Panc1 (cell line): Measurements from ENCODE around the gene CDK14. TPM values are rescaled to one million over a fixed set of nuclear protein-coding genes. Genes with fewer than 3 reads are reported as not detected.

Experiments used
- ATAC-seq: fragments of 200-7000 bp; cut with Tn5 transposase; 2 replicates; pipeline ENCODE4 v1.9.1; 2020; ENCODE audit warnings: mild to moderate bottlenecking, moderate library complexity
- BruUV-seq: library from RNA; stranded (reverse); fragments of 400-500 nt; replicated peaks from 2 replicates; lab custom pipeline; 2021; lab: Mats Ljungman, UMichigan
- CTCF ChIA-PET: fragments of 300-600 bp; sonication (Branson Sonifier 250); formaldehyde crosslinking; loops from one replicate; lab custom pipeline; 2022; ENCODE audit warnings: antibody characterized with exemption; lab: Charles Lee
- POLR2A ChIA-PET: fragments of 300-600 bp; sonication (Branson Sonifier 250); formaldehyde crosslinking; loops from one replicate; lab custom pipeline; 2022; ENCODE audit warnings: antibody characterized with exemption; lab: Charles Lee
- DNase-seq: peaks from one replicate; pipeline ENCODE4 v3.0.0-alpha.2; 2010; ENCODE audit warnings: low read depth, low spot score
- H3K27ac ChIP-seq: 2 replicates; pipeline ENCODE4 v1.5.1; 2011; ENCODE audit warnings: mild to moderate bottlenecking, low read length, inconsistent platforms
- H3K27me3 ChIP-seq: fragments of 200-500 bp; sonication (Bioruptor generic); 2 replicates; pipeline ENCODE4 v1.6.0; 2014; ENCODE audit warnings: low read length, inconsistent platforms; ENCODE audit not compliant: control insufficient read depth, insufficient read depth
- H3K36me3 ChIP-seq: fragments of 200-500 bp; sonication (Bioruptor generic); 2 replicates; pipeline ENCODE4 v1.5.1; 2014; ENCODE audit warnings: inconsistent platforms, mild to moderate bottlenecking, low read length, moderate library complexity; ENCODE audit not compliant: control insufficient read depth, insufficient read depth
- H3K4me1 ChIP-seq: 2 replicates; pipeline ENCODE4 v1.5.1; 2011; ENCODE audit warnings: inconsistent platforms, mild to moderate bottlenecking, low read length, moderate library complexity; ENCODE audit not compliant: control insufficient read depth, insufficient read depth
- H3K4me3 ChIP-seq, 2 experiments: 2 replicates each; pipeline ENCODE4 v1.5.1; 2011 to 2012; ENCODE audit warnings: low read depth in 2 of 2, low read length in 2 of 2, mild to moderate bottlenecking in 2 of 2, inconsistent platforms in 1 of 2, moderate library complexity in 1 of 2
- H3K9me3 ChIP-seq: fragments of 200-500 bp; sonication (Bioruptor generic); 2 replicates; pipeline ENCODE4 v1.5.1; 2014; ENCODE audit warnings: low read depth, mild to moderate bottlenecking, inconsistent platforms, low read length, moderate library complexity; ENCODE audit not compliant: control insufficient read depth, insufficient read depth
- POLR2AphosphoS5 ChIP-seq: IDR thresholded peaks from 2 replicates; pipeline ENCODE4 v1.6.1; 2012; ENCODE audit warnings: mild to moderate bottlenecking, low read depth, low read length, moderate library complexity
- SIN3A ChIP-seq: IDR thresholded peaks from 2 replicates; pipeline ENCODE4 v1.6.1; 2012; ENCODE audit warnings: low read depth, mild to moderate bottlenecking, low read length, moderate library complexity, borderline replicate concordance; ENCODE audit not compliant: insufficient read depth
- TCF7L2 ChIP-seq: IDR thresholded peaks from 2 replicates; pipeline ENCODE4 v1.6.1; 2011; ENCODE audit warnings: mild to moderate bottlenecking, low read depth, low read length, inconsistent platforms
- in situ Hi-C: cut with HindIII; loops from 2 replicates; pipeline ENCODE4 v1.10.0; 2016; ENCODE audit warnings: low sequenced_read_pairs, low pct_unique_long_range_greater_than_20kb
- intact Hi-C: fragments of 100-400 bp; cut with micrococcal nuclease; formaldehyde crosslinking; loops from one replicate; pipeline ENCODE4 v1.10.0; 2022; ENCODE audit not compliant: unreplicated experiment
- total RNA-seq: library from RNA; stranded (reverse); gene quantifications from one replicate; pipeline ENCODE4 v1.2.1, GENCODE V29; 2021; ENCODE audit not compliant: unreplicated experiment
- TF ChIP-seq, protein P1 (sequence below), 2 experiments: IDR thresholded peaks; 2 replicates each; pipeline ENCODE4 v1.6.1; 2011 to 2012; ENCODE audit warnings: low read depth in 2 of 2, control low read depth in 1 of 2, low read length in 1 of 2, mild to moderate bottlenecking in 1 of 2, moderate library complexity in 1 of 2; ENCODE audit not compliant: insufficient read depth in 1 of 2
- TF ChIP-seq, protein P2 (sequence below): fragments of 450-650 bp; IDR thresholded peaks from 2 replicates; pipeline ENCODE4 v1.5.1; 2017; ENCODE audit warnings: mild to moderate bottlenecking

CDK14 gene
- total RNA-seq, 1 experiment from 2014 or later: 3.0 TPM

DNA sequence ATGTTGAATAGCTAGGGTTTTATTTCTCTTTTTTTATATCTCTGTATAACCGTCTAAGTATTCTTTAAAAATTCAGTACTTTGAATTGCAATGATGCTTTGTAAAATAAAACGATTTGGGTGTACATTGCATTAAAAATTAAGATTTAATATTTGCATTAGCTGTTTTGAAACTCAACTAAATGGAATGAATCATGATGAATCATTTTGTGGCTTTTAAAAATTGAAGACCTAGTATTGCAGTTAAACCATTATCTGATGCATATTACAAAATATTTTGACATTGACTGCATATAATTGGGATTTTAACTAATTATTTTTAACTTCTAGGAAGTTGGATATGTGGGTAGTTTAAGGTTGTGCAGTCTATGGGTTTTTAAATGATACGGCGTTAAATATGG lies 314.0 kb downstream of the CDK14 start:
- H3K36me3 ChIP-seq: no peaks in the 10 kb centered on the region
- TF ChIP-seq, protein P1, sequence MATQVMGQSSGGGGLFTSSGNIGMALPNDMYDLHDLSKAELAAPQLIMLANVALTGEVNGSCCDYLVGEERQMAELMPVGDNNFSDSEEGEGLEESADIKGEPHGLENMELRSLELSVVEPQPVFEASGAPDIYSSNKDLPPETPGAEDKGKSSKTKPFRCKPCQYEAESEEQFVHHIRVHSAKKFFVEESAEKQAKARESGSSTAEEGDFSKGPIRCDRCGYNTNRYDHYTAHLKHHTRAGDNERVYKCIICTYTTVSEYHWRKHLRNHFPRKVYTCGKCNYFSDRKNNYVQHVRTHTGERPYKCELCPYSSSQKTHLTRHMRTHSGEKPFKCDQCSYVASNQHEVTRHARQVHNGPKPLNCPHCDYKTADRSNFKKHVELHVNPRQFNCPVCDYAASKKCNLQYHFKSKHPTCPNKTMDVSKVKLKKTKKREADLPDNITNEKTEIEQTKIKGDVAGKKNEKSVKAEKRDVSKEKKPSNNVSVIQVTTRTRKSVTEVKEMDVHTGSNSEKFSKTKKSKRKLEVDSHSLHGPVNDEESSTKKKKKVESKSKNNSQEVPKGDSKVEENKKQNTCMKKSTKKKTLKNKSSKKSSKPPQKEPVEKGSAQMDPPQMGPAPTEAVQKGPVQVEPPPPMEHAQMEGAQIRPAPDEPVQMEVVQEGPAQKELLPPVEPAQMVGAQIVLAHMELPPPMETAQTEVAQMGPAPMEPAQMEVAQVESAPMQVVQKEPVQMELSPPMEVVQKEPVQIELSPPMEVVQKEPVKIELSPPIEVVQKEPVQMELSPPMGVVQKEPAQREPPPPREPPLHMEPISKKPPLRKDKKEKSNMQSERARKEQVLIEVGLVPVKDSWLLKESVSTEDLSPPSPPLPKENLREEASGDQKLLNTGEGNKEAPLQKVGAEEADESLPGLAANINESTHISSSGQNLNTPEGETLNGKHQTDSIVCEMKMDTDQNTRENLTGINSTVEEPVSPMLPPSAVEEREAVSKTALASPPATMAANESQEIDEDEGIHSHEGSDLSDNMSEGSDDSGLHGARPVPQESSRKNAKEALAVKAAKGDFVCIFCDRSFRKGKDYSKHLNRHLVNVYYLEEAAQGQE (IDR thresholded peaks at IDR 0.05; ENCODE audit: insufficient read depth in 1 of 2, low read depth in 2 of 2, low read length in 1 of 2): no peak
- TF ChIP-seq SIN3A (no peak), POLR2AphosphoS5 (no peak), TCF7L2 (no peak)
- TF ChIP-seq, protein P2, sequence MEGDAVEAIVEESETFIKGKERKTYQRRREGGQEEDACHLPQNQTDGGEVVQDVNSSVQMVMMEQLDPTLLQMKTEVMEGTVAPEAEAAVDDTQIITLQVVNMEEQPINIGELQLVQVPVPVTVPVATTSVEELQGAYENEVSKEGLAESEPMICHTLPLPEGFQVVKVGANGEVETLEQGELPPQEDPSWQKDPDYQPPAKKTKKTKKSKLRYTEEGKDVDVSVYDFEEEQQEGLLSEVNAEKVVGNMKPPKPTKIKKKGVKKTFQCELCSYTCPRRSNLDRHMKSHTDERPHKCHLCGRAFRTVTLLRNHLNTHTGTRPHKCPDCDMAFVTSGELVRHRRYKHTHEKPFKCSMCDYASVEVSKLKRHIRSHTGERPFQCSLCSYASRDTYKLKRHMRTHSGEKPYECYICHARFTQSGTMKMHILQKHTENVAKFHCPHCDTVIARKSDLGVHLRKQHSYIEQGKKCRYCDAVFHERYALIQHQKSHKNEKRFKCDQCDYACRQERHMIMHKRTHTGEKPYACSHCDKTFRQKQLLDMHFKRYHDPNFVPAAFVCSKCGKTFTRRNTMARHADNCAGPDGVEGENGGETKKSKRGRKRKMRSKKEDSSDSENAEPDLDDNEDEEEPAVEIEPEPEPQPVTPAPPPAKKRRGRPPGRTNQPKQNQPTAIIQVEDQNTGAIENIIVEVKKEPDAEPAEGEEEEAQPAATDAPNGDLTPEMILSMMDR: no peak
- no peak overlapping the region for H3K4me3 ChIP-seq
- ChIA-PET CTCF (no interaction called here), POLR2A (no interaction called here)
- no TSS peak for BruUV-seq
- H3K27me3 ChIP-seq: no peaks in the 10 kb centered on the region
- ATAC-seq (no peak), DNase-seq (no peak)
- no peak overlapping the region for H3K27ac ChIP-seq
- intact Hi-C loops (no loop called here), in situ Hi-C loops (no loop called here)
- no peaks in the 10 kb centered on the region for H3K9me3 ChIP-seq
- H3K4me1 ChIP-seq: no peaks in the 10 kb centered on the region

DNA sequence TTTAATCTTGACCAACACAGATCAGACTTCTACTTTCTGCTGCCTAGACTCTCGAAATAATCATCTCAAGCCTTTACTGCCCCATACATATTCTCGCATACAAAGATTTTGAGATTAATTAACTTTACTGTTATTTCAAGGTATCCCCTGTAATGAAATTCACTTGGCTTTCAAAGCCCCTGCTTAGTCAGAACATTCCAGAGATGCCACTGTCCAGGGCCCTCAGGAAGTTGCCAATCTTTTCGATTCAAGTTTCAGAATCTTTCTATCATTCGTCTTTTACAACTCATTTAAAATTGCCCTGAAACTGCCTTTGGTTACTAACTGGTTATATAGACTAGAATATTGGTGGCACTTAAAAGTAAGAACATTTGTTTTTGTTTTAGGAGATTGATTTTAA lies 320.2 kb downstream of the CDK14 start:
- no peak for ATAC-seq
- in situ Hi-C loops: no loop called here
- CTCF ChIA-PET: no interaction called here

More for the DNA sequence above, 320.2 kb downstream of the CDK14 start:
- POLR2A ChIA-PET: no interaction called here
- no TSS peak for BruUV-seq
- TF ChIP-seq SIN3A (no peak), TCF7L2 (no peak)
- TF ChIP-seq, protein P1 (IDR thresholded peaks at IDR 0.05; ENCODE audit: insufficient read depth in 1 of 2, low read depth in 2 of 2, low read length in 1 of 2): no peak
- Histone ChIP-seq H3K4me1 (no peaks in the 10 kb centered on the region), H3K9me3 (no peaks in the 10 kb centered on the region), H3K27me3 (no peaks in the 10 kb centered on the region), H3K4me3 (no peak overlapping the region), H3K36me3 (no peaks in the 10 kb centered on the region), H3K27ac (no peak overlapping the region)
- DNase-seq: no peak
- intact Hi-C loops: no loop called here
